GM19468 (cell line): ENCODE measurements around the gene UPF2.

Source experiments
- ATAC-seq: cut with Tn5 transposase; IDR thresholded peaks from one replicate; pipeline ENCODE4 v1.9.1; 2021; ENCODE audit warnings: mild to moderate bottlenecking, moderate library complexity, moderate number of reproducible peaks; ENCODE audit not compliant: unreplicated experiment; ENCODE audit errors: extremely low read depth

The UPF2 gene

DNA sequence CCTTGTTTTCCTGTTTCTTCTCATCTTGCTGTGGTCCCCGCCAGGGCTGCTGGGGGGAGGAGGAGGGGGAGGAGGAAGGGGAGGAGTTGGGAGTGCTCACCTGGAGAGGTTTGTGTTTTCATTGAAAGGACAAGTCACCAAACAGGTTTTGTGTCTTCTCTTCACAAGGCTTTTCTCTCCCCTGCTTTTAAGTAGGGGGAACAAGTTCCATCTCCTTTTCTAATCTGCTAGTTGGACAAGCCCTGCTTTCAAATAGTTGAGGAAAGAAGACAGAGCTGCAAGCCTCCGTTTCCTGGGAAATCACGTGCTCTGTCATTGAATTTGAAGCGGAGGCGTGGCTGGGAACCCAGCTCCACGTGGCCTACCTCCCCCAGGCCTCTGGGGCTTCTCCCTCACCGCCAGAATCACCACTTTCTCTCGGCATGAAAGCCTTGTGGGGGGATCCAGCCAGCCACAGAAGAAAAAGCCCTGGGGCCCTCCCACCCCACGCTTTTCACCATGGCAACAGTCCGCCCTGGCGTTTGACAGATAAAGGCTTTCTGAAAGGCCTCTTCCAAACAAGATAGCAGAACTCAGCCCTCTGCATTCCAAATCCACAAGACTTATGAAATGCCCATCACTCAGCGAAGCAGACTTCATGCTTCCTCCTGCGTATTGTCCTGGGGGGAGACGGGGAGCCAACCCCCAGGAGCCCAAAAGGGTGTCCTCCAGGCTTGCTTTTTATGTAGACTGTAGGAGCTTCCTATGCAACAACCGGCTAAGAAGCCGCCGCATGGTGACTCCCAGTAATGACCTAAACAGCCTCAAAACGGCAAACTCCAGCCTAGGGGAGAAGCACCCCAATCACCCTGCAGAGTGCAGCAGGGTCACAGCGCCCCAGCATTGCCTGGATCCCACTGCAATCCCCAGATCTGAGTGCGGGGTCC, 167.8 kb downstream of the UPF2 start:
- no peak for ATAC-seq

DNA sequence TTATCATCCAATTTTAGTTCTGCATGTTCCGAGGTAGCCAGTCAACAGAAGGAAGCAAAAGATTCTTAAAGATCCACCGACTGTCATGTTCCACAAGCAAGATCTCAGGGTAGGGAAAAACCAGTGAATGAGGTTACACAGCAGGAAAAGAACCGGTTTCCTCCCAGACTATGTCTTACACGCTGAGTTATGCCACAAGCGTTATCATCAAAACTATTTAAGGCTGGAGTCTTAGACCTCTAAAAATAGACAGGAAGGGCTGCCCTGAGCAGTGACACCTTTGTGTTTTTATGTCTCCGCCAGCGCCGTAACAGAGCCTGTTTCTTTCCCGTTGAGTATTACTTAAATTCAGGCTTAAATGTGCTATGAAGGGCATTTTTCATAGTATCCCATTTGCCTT, 171.1 kb downstream of the UPF2 start:
- ATAC-seq = no peak

DNA sequence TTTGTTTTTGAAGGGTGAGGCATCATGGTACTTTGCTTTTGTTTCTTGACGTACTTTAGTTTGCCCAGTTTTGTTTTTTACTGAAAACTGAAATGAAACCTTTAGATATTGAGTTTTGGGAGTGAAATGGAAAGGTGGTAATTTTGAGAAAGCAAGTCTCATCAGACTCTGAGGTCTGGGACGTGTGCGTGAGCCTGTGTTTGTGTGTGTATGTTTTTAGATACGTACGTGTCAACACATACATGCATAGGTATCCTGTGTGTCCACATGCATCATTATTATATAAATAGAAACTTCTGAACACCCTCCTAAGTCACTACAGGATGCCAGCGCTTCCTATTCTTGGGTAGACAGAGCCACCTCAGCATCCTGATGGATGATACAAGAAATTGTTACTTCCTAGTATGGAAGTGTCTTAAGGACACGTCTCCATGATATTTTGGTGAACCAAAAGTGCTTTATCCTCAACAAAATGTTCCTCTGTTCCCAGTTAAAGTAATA, 171.7 kb downstream of the UPF2 start:
- ATAC-seq = no peak

DNA sequence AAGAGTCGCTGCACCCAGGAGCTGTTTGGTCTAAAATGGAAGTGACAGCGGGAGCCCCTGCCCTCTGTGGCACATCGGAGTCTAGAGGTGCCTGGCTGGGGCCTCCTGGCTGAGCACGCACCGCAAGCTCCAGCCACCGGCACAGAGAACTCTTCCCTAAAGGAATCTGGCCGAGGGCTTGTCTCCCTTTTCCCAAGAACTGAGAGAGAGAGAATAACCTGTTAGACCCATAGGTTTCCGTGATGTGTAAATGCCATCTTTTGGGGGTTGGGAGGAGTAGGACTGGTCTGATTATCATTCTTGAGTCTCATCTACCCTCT, 172.2 kb downstream of the UPF2 start:
- no peak for ATAC-seq
